SU-DHL-6 (cell line): ENCODE results near the gene VPS26A.

Experiments
- CTCF ChIP-seq: fragments of 200-600 bp; sonication (generic); IDR thresholded peaks from one replicate; pipeline ENCODE4 v1.5.1; 2017; ENCODE audit warnings: antibody characterized with exemption, mild to moderate bottlenecking, low read length, moderate library complexity; ENCODE audit not compliant: insufficient read depth, poor library complexity, severe bottlenecking
- EZH2phosphoT487 ChIP-seq: fragments of 200-600 bp; sonication (generic), shearing (Covaris generic); conservative IDR thresholded peaks from 2 replicates; pipeline ENCODE4 v1.6.1; 2018; ENCODE audit warnings: mild to moderate bottlenecking, antibody characterized with exemption, low read length, moderate library complexity, mixed read lengths

DNA sequence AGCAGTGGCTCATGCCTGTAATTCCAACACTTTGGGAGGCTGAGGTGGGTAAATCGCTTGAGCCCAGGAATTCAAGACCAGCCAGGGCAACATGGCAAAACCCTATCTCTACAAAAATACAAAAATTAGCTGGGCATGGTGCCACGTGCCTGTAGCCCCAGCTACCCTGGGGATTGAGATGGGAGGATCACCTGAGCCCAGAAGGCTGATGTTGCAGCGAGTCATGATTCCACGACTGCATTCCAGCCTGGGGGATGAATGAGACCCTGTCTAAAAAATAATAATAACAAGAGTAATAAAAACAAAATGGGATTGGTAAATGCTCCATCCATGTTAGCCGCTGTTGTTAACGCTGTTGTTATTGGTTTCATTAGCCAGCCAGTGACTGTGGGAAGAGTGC lies 94.9 kb downstream of the VPS26A start:
- TF ChIP-seq CTCF (no peak), EZH2phosphoT487 (no peak)
